ENCODE data around the gene PITPNC1.

DNA sequence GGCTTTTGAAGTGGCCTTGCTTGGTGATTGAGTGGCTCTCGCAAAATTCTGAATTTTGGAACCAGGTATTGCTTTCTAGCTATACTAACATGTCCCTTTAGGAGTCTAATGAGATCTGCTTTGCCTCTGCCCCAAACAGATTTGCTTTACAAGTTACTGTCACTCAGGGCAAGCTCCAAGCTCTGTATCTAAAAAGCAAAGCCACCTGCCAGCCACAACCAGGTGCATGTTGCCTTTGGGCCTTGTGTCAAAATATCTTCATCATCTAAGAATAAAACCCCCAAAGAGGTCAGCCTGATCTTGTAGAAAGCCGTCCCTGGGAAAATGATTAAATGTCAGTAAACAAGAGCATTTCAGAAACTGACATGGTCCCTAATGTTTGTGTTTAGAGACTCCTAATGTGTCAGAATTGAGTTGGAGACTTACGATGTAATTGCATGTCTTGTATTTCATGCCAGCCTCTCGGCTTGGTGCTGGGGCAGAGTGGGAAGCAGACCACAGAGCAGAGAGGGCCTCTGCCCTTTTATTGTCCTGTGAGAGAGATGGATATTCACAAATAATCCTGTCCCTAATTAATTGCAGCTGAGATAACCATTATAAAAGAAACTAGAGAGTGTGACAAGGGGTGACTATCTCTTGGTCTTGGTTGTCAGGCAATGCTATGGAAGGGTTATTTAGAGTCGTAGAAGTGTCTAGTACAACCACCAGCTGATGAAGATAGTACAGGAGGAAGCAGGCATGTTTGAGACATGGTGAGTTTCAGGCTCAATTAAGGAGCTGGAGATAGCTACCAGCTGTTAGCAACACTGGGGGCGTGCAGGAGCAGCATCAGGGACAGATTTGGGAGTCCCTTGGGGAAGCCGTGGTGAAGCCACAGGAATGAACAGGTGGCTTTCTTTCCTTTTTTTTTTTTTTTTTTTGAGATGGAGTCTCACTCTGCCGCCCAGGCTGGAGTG is 90.7 kb downstream of the PITPNC1 start:
- TF ChIP-seq, protein P1, sequence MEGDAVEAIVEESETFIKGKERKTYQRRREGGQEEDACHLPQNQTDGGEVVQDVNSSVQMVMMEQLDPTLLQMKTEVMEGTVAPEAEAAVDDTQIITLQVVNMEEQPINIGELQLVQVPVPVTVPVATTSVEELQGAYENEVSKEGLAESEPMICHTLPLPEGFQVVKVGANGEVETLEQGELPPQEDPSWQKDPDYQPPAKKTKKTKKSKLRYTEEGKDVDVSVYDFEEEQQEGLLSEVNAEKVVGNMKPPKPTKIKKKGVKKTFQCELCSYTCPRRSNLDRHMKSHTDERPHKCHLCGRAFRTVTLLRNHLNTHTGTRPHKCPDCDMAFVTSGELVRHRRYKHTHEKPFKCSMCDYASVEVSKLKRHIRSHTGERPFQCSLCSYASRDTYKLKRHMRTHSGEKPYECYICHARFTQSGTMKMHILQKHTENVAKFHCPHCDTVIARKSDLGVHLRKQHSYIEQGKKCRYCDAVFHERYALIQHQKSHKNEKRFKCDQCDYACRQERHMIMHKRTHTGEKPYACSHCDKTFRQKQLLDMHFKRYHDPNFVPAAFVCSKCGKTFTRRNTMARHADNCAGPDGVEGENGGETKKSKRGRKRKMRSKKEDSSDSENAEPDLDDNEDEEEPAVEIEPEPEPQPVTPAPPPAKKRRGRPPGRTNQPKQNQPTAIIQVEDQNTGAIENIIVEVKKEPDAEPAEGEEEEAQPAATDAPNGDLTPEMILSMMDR (IDR thresholded peaks at IDR 0.05) = no peak
- TF ChIP-seq POLR2A (IDR thresholded peaks at IDR 0.05; ENCODE audit: low read depth) (no peak), POLR2AphosphoS5 (IDR thresholded peaks at IDR 0.05) (no peak)

Measured in esophagus muscularis mucosa (tissue), 3 donors.